Lower leg skin (tissue), 4 donors: ENCODE measurements around the gene CFAP299. TPM values are rescaled to one million over a fixed set of nuclear protein-coding genes. Genes with fewer than 3 reads are reported as not detected.

Experiments
- DNase-seq, 2 donors: peaks; one replicate each; pipeline ENCODE4 v3.0.0-alpha.2; 2019; ENCODE audit warnings: low spot score in 2 of 2
- H3K4me3 ChIP-seq: fragments of 200-600 bp; sonication (generic); 2 replicates; pipeline ENCODE4 v1.5.1; 2017; ENCODE audit warnings: mild to moderate bottlenecking, low read depth; ENCODE audit not compliant: poor library complexity, severe bottlenecking
- POLR2A ChIP-seq, 2 donors: fragments of 450-650 bp; IDR thresholded peaks; one replicate each; pipeline ENCODE4 v1.6.1; 2016 to 2017; ENCODE audit warnings: antibody characterized with exemption in 2 of 2, mild to moderate bottlenecking in 1 of 2, moderate library complexity in 1 of 2
- WGBS, 2 donors: methylation state at CpG; one replicate each; pipeline ENCODE4 v1.1.5; 2018; 5-methylcytosine and 5-hydroxymethylcytosine counted together
- intact Hi-C: fragments of 100-400 bp; cut with DNase I; formaldehyde crosslinking; loops from one replicate; pipeline ENCODE4 v1.15.0; 2023; ENCODE audit warnings: low total_unique reads
- total RNA-seq, 4 donors: library from RNA; depleted of rRNA; stranded (reverse); fragments of >200 nt; gene quantifications; one replicate each; pipeline ENCODE4 v1.1.0, GENCODE V29; 2016
- TF ChIP-seq, protein P1 (sequence below), 3 donors: fragments of 450-650 bp; IDR thresholded peaks; one replicate each; pipeline ENCODE4 v1.5.1; 2016; ENCODE audit warnings: antibody characterized with exemption in 3 of 3, mild to moderate bottlenecking in 3 of 3, moderate library complexity in 2 of 3

The CFAP299 gene
- total RNA-seq, 4 donors from 2014 or later, result not detected

DNA sequence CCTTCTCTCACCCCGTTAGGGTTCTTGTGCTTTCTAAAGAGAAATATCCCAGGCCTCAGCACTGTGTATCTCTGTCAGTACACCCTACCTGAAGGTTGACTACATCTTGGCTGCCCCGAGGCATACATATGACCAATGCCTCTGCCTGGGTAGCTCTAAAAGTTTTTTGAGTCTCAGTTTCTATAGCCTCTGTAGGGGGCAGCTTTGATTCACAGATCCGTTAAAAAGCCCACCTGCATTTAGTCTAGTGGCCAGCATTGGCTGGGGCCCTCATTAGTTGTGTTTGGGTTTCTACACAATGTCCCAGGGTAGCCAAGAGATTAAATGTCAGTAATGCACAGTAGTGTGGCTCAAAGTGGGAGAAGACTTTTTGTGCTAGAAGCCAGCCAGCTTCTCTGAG, 151.1 kb downstream of the CFAP299 start:
- 75 to 80% methylated on average over 3 of the region's 3 CpGs for WGBS, 2 donors
- no peak for DNase-seq
- no peak overlapping the region for H3K4me3 ChIP-seq
- intact Hi-C loops, result no loop called here
- TF ChIP-seq POLR2A (IDR thresholded peaks at IDR 0.05), result no peak
- TF ChIP-seq, protein P1, sequence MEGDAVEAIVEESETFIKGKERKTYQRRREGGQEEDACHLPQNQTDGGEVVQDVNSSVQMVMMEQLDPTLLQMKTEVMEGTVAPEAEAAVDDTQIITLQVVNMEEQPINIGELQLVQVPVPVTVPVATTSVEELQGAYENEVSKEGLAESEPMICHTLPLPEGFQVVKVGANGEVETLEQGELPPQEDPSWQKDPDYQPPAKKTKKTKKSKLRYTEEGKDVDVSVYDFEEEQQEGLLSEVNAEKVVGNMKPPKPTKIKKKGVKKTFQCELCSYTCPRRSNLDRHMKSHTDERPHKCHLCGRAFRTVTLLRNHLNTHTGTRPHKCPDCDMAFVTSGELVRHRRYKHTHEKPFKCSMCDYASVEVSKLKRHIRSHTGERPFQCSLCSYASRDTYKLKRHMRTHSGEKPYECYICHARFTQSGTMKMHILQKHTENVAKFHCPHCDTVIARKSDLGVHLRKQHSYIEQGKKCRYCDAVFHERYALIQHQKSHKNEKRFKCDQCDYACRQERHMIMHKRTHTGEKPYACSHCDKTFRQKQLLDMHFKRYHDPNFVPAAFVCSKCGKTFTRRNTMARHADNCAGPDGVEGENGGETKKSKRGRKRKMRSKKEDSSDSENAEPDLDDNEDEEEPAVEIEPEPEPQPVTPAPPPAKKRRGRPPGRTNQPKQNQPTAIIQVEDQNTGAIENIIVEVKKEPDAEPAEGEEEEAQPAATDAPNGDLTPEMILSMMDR (IDR thresholded peaks at IDR 0.05), result no peak

DNA sequence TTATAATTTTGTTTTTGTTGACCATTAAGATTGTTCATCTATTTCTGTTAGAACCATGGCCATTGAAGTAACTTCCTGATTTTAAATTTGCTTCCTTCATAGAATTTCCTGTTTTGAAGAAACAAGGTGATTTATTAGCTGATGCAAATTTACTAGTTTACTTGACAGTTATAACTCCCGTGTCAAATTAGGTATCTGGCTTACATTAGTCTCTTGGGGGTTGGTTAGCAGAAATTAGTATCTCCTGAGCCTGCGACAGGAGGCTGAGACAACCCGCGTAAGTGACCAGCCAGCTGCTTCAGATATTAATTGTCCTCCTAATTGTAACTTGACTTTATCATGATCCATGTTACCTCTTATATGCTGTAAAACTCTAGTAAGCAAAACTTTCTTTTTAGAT, 154.3 kb downstream of the CFAP299 start:
- H3K4me3 ChIP-seq, result no peak overlapping the region
- 58 to 73% methylated on average over 4 of the region's 4 CpGs for WGBS, 2 donors
- intact Hi-C loops, result no loop called here
- TF ChIP-seq, protein P1 (IDR thresholded peaks at IDR 0.05), result no peak
- TF ChIP-seq POLR2A (IDR thresholded peaks at IDR 0.05), result no peak
- DNase-seq, result no peak

- no peak for DNase-seq
- no peak overlapping the region for H3K4me3 ChIP-seq
- intact Hi-C loops, result no loop called here
- 63 to 78% methylated on average over 1 of the region's 1 CpG for WGBS, 2 donors
- TF ChIP-seq, protein P1 (IDR thresholded peaks at IDR 0.05), result no peak
- no peak for TF ChIP-seq POLR2A (IDR thresholded peaks at IDR 0.05)
Measured at GRCh38 chr4:80492761-80493160, 157.2 kb downstream of the CFAP299 start.

GRCh38 chr4:80495865-80496264, 160.3 kb downstream of the CFAP299 start:
- DNase-seq, result no peak
- intact Hi-C loops, result no loop called here
- no peak overlapping the region for H3K4me3 ChIP-seq
- TF ChIP-seq POLR2A (IDR thresholded peaks at IDR 0.05), result no peak
- TF ChIP-seq, protein P1 (IDR thresholded peaks at IDR 0.05), result no peak
- 61 to 65% methylated on average over 1 of the region's 1 CpG for WGBS, 2 donors

DNA sequence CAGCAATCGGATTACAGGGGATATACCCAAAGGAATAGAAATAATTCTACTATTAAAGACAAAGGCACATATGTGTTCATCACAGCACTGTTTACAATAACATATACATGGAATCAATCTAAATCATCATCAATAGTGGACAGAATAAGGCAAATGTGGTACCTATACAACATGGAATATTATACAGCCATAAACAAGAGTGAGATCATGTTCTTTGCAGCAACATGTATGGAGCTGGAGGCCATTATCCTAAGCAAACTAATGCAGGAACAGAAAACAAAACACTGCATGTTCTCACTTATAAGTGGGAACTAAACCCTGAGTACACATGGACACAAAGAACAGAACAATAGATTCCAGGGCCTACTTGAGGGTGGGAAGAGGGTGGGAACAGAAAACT, 163.2 kb downstream of the CFAP299 start:
- no peak for TF ChIP-seq POLR2A (IDR thresholded peaks at IDR 0.05)
- TF ChIP-seq, protein P1 (IDR thresholded peaks at IDR 0.05), result no peak
- H3K4me3 ChIP-seq, result no peak overlapping the region
- 78 to 79% methylated on average over 1 of the region's 1 CpG for WGBS, 2 donors
- DNase-seq, result no peak
- intact Hi-C loops, result no loop called here

DNA sequence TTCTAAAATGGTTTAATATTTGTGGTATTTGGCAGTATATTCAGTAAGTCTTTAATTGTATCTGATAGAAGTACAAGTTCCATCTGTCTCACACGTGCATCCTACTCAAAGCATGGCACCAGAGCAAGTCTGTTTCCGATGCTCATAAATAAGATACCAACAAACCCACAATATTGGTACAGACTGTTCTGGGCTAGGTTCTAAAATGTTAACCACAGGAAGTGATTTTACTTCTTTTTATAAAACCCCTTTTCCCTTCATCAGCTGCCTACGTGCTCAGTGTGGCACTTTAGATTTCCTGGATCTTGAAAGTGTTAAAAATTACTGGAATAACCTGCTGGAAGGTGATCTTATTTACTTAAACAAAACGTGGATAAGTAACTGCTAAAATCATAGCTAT, 165.1 kb downstream of the CFAP299 start:
- no peak overlapping the region for H3K4me3 ChIP-seq
- DNase-seq, result no peak
- intact Hi-C loops, result no loop called here
- WGBS, 2 donors, result 32 to 35% methylated on average over 4 of the region's 4 CpGs
- no peak for TF ChIP-seq POLR2A (IDR thresholded peaks at IDR 0.05)
- TF ChIP-seq, protein P1 (IDR thresholded peaks at IDR 0.05), result no peak
